Stimulated activated naive CD8-positive, alpha-beta T cell treated with anti-CD3 and anti-CD28 coated beads, Interleukin-15, Interleukin-2, amounts not matched to agents 100 ng/mL and 50 ng/mL, for 24 hours (primary cell): ENCODE measurements around the gene B3GAT1.

ENCODE experiments used
- H3K27ac Mint-ChIP-seq: one replicate; pipeline ENCODE4 v1.8.0; 2021; ENCODE audit warnings: mild to moderate bottlenecking, mixed read lengths
- H3K27me3 Mint-ChIP-seq: one replicate; pipeline ENCODE4 v1.8.0; 2021; ENCODE audit warnings: mixed read lengths
- H3K36me3 Mint-ChIP-seq: one replicate; pipeline ENCODE4 v1.8.0; 2021; ENCODE audit warnings: low read depth, mixed read lengths
- H3K4me1 Mint-ChIP-seq: one replicate; pipeline ENCODE4 v1.8.0; 2021; ENCODE audit warnings: low read depth, mixed read lengths
- H3K4me3 Mint-ChIP-seq: one replicate; pipeline ENCODE4 v1.8.0; 2021; ENCODE audit warnings: mild to moderate bottlenecking, mixed read lengths
- H3K9me3 Mint-ChIP-seq: one replicate; pipeline ENCODE4 v1.8.0; 2021; ENCODE audit warnings: mixed read lengths

Gene B3GAT1

GRCh38 chr11:134341805-134342571 is 70.1 kb downstream of the B3GAT1 start:
- Mint-ChIP-seq H3K27ac (no peak overlapping the region), H3K4me3 (no peak overlapping the region), H3K9me3 (no peaks in the 10 kb centered on the region), H3K36me3 (no peaks in the 10 kb centered on the region), H3K4me1 (no peaks in the 10 kb centered on the region), H3K27me3 (no peaks in the 10 kb centered on the region)

DNA sequence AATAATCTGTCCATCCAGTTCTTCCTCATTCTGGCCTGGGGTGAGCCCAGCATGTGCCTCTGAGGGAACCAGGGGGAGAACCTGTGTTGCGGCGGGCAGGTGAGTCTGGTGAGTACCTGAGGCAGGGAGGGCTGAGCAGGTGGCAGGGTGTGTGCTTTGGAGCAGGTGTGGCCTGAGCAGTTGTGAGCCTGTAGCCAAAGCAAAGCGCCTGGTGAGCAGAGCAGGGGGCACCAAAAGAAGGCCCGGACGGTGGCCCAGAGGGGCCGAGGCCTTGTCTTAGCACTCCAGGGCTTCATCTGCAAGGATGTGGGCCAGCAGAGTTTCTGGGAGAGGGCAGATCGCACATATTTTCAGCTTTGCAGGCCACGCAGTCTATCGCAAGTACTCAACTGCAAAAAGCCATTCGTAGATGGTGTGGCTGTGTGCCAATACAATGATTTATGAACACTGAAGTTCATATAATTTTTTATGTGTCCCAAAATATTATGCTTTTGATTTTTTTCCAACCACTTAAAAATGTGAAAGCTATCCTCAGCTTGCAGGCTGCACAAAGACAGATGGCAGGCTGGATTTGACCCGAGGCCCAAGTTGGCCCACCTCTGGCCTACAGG is 71.6 kb downstream of the B3GAT1 start:
- Mint-ChIP-seq H3K4me3 (no peak overlapping the region), H3K4me1 (no peaks in the 10 kb centered on the region), H3K27ac (no peak overlapping the region), H3K36me3 (no peaks in the 10 kb centered on the region), H3K9me3 (no peaks in the 10 kb centered on the region), H3K27me3 (no peaks in the 10 kb centered on the region)

GRCh38 chr11:134339756-134340155 is 72.3 kb downstream of the B3GAT1 start:
- H3K27ac Mint-ChIP-seq, result no peak overlapping the region
- H3K9me3 Mint-ChIP-seq, result no peaks in the 10 kb centered on the region
- no peak overlapping the region for H3K4me3 Mint-ChIP-seq

DNA sequence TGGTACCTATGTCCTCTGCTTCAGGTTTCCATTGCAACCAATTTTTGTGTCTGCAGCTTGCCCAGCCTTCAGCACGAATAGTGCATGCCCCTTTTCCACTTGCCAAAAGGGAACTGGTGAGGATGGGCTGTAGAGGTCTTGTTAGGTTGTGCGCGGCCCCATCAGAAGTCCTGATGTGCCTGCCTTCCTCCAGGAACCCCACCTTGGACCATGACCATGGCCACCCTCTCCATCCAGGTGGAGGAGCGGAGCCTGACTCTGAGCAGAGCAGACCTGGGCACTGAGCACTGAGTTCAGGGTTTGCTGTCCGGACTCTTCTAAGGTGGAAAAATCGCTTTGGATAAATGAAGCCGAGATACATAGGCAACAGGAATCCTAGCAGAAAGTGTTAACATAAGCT is 73.4 kb downstream of the B3GAT1 start:
- Mint-ChIP-seq H3K36me3 (no peaks in the 10 kb centered on the region), H3K27me3 (peaks cover 13% of the 10 kb centered on the region), H3K27ac (no peak overlapping the region)

More at GRCh38 chr11:134339756-134340155, 72.3 kb downstream of the B3GAT1 start:
- Mint-ChIP-seq H3K36me3 (no peaks in the 10 kb centered on the region), H3K4me1 (no peaks in the 10 kb centered on the region), H3K27me3 (peaks cover 4% of the 10 kb centered on the region)

DNA sequence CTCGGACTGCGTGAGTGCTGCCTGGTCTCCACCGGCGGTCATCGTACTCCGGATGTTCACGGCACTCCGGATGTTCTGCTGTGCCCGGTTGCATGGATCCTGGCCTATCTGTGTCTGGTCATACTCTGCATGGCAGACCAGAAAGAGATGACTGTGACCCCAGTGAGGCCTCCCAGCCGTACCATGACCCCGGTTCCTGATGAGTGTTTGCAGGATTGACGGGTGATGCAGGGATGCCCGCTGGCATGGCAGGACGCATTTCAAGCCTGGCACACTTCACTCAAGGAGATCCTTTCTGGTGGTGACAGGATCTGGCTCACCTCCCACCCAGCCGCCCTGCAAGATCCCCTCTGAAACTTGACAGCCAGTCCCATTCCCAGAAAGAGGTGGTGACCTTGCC is 74.0 kb downstream of the B3GAT1 start:
- Mint-ChIP-seq H3K27me3 (peaks cover 17% of the 10 kb centered on the region), H3K27ac (no peak overlapping the region), H3K36me3 (no peaks in the 10 kb centered on the region), H3K4me1 (no peaks in the 10 kb centered on the region), H3K4me3 (no peak overlapping the region), H3K9me3 (no peaks in the 10 kb centered on the region)

More for the DNA sequence above, 73.4 kb downstream of the B3GAT1 start:
- no peaks in the 10 kb centered on the region for H3K9me3 Mint-ChIP-seq
- H3K4me3 Mint-ChIP-seq, result no peak overlapping the region
- H3K4me1 Mint-ChIP-seq, result no peaks in the 10 kb centered on the region

DNA sequence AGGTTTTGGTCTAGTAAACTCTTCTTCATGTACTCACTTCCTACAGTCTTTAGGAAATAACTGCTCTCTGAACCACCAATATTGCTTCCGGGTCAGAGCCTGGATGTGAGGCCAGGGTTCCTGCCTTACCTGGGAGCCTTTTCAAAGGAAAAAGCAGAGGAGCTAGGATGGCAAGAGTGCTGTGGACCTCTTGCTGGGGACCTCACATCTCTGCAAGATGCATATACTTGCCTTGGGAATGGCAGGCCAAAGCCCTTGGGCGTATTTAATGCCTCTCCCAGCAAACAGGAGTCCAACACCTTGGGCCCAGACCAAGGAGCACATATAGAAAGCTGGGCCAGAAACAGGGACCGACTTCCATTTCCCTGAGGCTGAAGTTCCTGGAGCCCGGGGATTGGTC is 75.0 kb downstream of the B3GAT1 start:
- Mint-ChIP-seq H3K36me3 (no peaks in the 10 kb centered on the region), H3K4me3 (no peak overlapping the region), H3K4me1 (peaks cover 7% of the 10 kb centered on the region), H3K27ac (no peak overlapping the region), H3K9me3 (no peaks in the 10 kb centered on the region), H3K27me3 (peaks cover 21% of the 10 kb centered on the region)

DNA sequence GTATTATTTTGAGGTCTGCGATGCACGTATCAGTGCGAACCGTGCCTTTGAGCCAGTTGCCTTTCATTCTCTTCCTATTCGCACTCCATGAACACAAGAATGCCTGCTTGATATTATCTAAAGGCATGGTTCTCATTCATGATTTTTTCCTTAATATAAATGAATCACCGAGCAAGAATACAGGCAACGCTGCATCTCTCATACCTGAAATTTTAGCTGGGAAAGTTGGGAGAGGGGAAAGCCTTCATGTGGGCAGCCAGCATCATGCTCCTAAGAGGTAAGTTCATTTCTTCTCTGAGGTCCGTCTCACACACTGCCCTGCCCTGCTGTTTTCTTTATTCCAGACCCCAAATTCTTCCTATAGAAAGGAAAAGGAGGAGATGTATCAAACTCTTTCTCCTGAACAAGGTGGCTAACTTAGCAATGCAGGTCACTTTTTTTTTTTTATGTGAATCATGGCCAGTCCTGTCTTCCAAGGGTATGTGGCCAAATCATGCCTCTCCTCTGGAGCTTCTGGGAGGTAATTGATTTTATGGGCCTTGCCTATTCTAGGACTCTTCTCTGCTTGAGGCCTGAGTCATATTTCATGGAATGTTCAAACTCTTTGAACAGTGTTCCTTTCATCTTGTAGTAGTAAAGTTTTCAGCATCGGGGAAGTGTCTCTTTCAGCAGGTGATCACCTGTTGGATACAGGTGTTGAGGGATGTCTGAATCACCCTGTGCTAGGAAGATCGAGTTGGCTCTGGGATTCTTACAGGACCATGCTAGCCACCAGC is 77.1 kb downstream of the B3GAT1 start:
- H3K27me3 Mint-ChIP-seq, result peaks cover 35% of the 10 kb centered on the region
- no peaks in the 10 kb centered on the region for H3K36me3 Mint-ChIP-seq
- H3K9me3 Mint-ChIP-seq, result no peaks in the 10 kb centered on the region
- H3K4me3 Mint-ChIP-seq, result no peak overlapping the region
- peaks cover 15% of the 10 kb centered on the region for H3K4me1 Mint-ChIP-seq
- H3K27ac Mint-ChIP-seq, result no peak overlapping the region

- Mint-ChIP-seq H3K27ac (no peak overlapping the region), H3K27me3 (peaks cover 39% of the 10 kb centered on the region), H3K4me3 (no peak overlapping the region), H3K4me1 (peaks cover 15% of the 10 kb centered on the region), H3K9me3 (no peaks in the 10 kb centered on the region), H3K36me3 (no peaks in the 10 kb centered on the region)
Observed at GRCh38 chr11:134333946-134334345, 78.1 kb downstream of the B3GAT1 start.

DNA sequence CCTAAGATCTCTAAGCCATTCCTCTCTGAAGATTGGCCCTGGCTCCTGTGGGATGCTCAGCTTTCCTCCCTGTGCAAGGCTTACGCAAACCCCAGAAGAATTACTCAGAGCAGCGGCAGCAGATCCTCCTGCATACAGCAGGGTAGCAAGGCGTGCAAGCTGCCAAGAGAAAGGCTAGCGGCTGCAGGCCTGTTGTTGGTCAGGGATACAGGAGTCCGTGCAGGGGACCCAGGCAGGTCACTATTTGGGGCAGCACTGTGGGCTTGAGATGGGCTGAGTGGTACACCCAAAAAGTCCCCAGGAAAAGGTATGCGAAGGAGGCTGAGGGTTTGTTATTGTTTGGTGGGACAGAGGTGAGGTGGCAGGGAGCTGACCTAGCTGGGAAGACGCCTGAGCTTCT is 78.7 kb downstream of the B3GAT1 start:
- H3K4me1 Mint-ChIP-seq, result peaks cover 15% of the 10 kb centered on the region
- H3K9me3 Mint-ChIP-seq, result no peaks in the 10 kb centered on the region
- H3K27ac Mint-ChIP-seq, result no peak overlapping the region
- H3K4me3 Mint-ChIP-seq, result peak overlapping the region; percentile 15
- peaks cover 39% of the 10 kb centered on the region for H3K27me3 Mint-ChIP-seq
- H3K36me3 Mint-ChIP-seq, result no peaks in the 10 kb centered on the region

DNA sequence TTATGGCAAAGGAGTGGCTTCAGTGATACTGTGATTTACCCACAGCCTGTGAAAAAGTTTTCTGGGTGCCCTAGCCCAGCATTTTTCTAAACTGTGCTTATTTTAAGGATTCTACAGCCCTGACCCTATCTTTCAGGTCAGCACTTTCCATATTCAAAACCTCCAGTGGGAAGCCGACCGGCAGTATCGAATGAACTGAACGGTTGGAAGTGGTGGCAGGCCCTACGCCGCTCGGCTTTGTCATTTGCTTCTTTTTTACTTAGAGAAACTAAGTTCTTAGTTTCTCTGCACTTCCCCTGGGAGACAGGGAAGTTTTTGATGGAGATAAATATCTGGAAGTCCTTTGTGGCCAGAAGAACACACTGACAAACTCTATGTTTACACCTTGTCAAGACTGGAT is 79.3 kb downstream of the B3GAT1 start:
- Mint-ChIP-seq H3K27ac (no peak overlapping the region), H3K4me3 (peak overlapping the region; percentile 79), H3K36me3 (no peaks in the 10 kb centered on the region), H3K9me3 (no peaks in the 10 kb centered on the region), H3K27me3 (peaks cover 39% of the 10 kb centered on the region), H3K4me1 (peaks cover 15% of the 10 kb centered on the region)

DNA sequence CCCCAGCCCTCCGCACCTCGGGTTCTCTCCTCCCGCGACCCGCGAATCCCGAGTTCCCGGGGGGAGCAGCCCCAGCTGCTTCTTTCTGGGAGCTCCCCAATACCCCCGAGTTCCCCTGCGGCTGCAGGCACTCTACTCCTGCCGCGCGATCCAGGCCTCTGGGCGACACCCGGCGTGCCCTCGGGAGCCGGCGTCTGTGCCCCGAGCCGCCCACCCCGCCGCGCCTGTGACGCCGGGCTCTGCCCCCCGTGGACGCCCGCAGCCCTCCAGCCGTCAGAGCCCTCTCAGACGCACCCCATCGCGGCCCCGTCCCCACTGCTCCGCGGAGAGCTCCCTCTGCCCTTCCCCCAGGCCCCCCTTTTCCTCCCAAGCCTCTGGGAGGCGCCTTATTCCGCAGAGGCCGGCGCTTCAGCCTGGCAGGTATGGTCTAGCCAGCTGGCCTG is 79.8 kb downstream of the B3GAT1 start:
- no peaks in the 10 kb centered on the region for H3K9me3 Mint-ChIP-seq

GRCh38 chr11:134331354-134332188 is 80.5 kb downstream of the B3GAT1 start, which contains the start of gene GLB1L2:
Gene GLB1L2 (plus strand): TSS chr11:134331988. CDS start chr11:134332062, 74 bp downstream.
- peak within 1 kb of the TSS; percentile 79 for H3K4me3 Mint-ChIP-seq
- no peaks in the 10 kb centered on the region for H3K9me3 Mint-ChIP-seq
- no peak within 1 kb of the TSS for H3K27ac Mint-ChIP-seq
- peaks cover 15% of the 10 kb centered on the region for H3K4me1 Mint-ChIP-seq
- H3K36me3 Mint-ChIP-seq, result no peaks in the 10 kb centered on the region
- peaks cover 45% of the 10 kb centered on the region for H3K27me3 Mint-ChIP-seq

More for the DNA sequence above, 79.8 kb downstream of the B3GAT1 start:
- Mint-ChIP-seq H3K4me3 (peak overlapping the region; percentile 79), H3K4me1 (peaks cover 15% of the 10 kb centered on the region), H3K36me3 (no peaks in the 10 kb centered on the region), H3K27me3 (peaks cover 44% of the 10 kb centered on the region), H3K27ac (no peak overlapping the region)

GRCh38 chr11:134330611-134331353 is 81.3 kb downstream of the B3GAT1 start:
- Mint-ChIP-seq H3K4me1 (peaks cover 15% of the 10 kb centered on the region), H3K9me3 (no peaks in the 10 kb centered on the region), H3K27ac (no peak overlapping the region), H3K4me3 (peak overlapping the region; percentile 79), H3K36me3 (no peaks in the 10 kb centered on the region), H3K27me3 (peaks cover 45% of the 10 kb centered on the region)
